ENCODE results near the gene NCOA7.

GRCh38 chr6:125882243-125882642 lies 91.5 kb downstream of the NCOA7 start:
- TF ChIP-seq SUZ12 (IDR thresholded peaks at IDR 0.05; ENCODE audit: extremely low read depth, insufficient read depth, insufficient read length) (no peak), YY1 (IDR thresholded peaks at IDR 0.05; ENCODE audit: insufficient read depth, insufficient read length) (no peak), ZNF274 (IDR thresholded peaks at IDR 0.05; ENCODE audit: low read depth, low read length) (no peak)
